MM.1S (cell line): ENCODE results near the gene SH2D4B.

Source experiments
- DNase-seq: peaks from one replicate; pipeline ENCODE4 v3.0.0-alpha.2; 2015
- H2AFZ ChIP-seq: fragments of 300-600 bp; sonication (generic); 2 replicates; pipeline ENCODE4 v1.6.0; 2016; ENCODE audit warnings: antibody characterized with exemption, low read length
- H3F3A ChIP-seq: fragments of 300-600 bp; sonication (generic); 2 replicates; pipeline ENCODE4 v1.6.1; 2016; ENCODE audit warnings: mild to moderate bottlenecking, antibody characterized with exemption, low read length, moderate library complexity, mixed read lengths; ENCODE audit not compliant: insufficient read depth
- H3K27ac ChIP-seq: fragments of 300-600 bp; sonication (generic); 2 replicates; pipeline ENCODE4 v1.5.1; 2016; ENCODE audit warnings: mild to moderate bottlenecking, low read length
- H3K27me3 ChIP-seq: fragments of 300-600 bp; sonication (generic); replicated peaks from 2 replicates; pipeline ENCODE4 v1.6.0; 2016; ENCODE audit warnings: low read length; ENCODE audit not compliant: insufficient read depth
- H3K36me3 ChIP-seq: fragments of 300-600 bp; sonication (generic); replicated peaks from 2 replicates; pipeline ENCODE4 v1.6.1; 2016; ENCODE audit warnings: mild to moderate bottlenecking, low read length, mixed read lengths; ENCODE audit not compliant: insufficient read depth
- H3K4me1 ChIP-seq: fragments of 300-600 bp; sonication (generic); 2 replicates; pipeline ENCODE4 v1.6.1; 2016; ENCODE audit warnings: low read length, mixed read lengths
- H3K4me2 ChIP-seq: fragments of 300-600 bp; sonication (generic); 2 replicates; pipeline ENCODE4 v1.6.0; 2016; ENCODE audit warnings: low read depth, low read length
- H3K4me3 ChIP-seq: fragments of 300-600 bp; sonication (generic); 2 replicates; pipeline ENCODE4 v1.5.1; 2016; ENCODE audit warnings: low read length, mixed read lengths
- H3K79me2 ChIP-seq: fragments of 300-600 bp; sonication (generic); 2 replicates; pipeline ENCODE4 v1.6.1; 2016; ENCODE audit warnings: mixed run types, low read length, mixed read lengths
- H3K9ac ChIP-seq: fragments of 300-600 bp; sonication (generic); 2 replicates; pipeline ENCODE4 v1.6.1; 2016; ENCODE audit warnings: low read length, mixed read lengths
- H3K9me2 ChIP-seq: fragments of 300-600 bp; sonication (generic); replicated peaks from 2 replicates; pipeline ENCODE4 v1.6.1; 2016; ENCODE audit warnings: mild to moderate bottlenecking, low read length, mixed read lengths; ENCODE audit not compliant: insufficient read depth
- H3K9me3 ChIP-seq: fragments of 300-600 bp; sonication (generic); replicated peaks from 2 replicates; pipeline ENCODE4 v1.6.1; 2016; ENCODE audit warnings: mild to moderate bottlenecking, low read length, mixed read lengths; ENCODE audit not compliant: insufficient read depth
- H4K20me1 ChIP-seq: fragments of 300-600 bp; sonication (generic); 2 replicates; pipeline ENCODE4 v1.6.1; 2016; ENCODE audit warnings: mild to moderate bottlenecking, low read length, moderate library complexity, mixed read lengths; ENCODE audit not compliant: insufficient read depth
- CTCF ChIP-seq: fragments of 300-600 bp; sonication (generic); IDR thresholded peaks from 2 replicates; pipeline ENCODE4 v1.5.1; 2016; ENCODE audit warnings: antibody characterized with exemption, low read length, mixed read lengths
- EZH2 ChIP-seq: fragments of 300-600 bp; sonication (generic); optimal IDR thresholded peaks from 2 replicates; pipeline ENCODE3; 2017; ENCODE audit warnings: low read depth, mild to moderate bottlenecking, antibody characterized with exemption, low read length, mixed read lengths
- EZH2phosphoT487 ChIP-seq: fragments of 300-600 bp; sonication (generic); IDR thresholded peaks from 2 replicates; pipeline ENCODE4 v1.6.1; 2018; ENCODE audit warnings: antibody characterized with exemption, low read length

Gene SH2D4B

DNA sequence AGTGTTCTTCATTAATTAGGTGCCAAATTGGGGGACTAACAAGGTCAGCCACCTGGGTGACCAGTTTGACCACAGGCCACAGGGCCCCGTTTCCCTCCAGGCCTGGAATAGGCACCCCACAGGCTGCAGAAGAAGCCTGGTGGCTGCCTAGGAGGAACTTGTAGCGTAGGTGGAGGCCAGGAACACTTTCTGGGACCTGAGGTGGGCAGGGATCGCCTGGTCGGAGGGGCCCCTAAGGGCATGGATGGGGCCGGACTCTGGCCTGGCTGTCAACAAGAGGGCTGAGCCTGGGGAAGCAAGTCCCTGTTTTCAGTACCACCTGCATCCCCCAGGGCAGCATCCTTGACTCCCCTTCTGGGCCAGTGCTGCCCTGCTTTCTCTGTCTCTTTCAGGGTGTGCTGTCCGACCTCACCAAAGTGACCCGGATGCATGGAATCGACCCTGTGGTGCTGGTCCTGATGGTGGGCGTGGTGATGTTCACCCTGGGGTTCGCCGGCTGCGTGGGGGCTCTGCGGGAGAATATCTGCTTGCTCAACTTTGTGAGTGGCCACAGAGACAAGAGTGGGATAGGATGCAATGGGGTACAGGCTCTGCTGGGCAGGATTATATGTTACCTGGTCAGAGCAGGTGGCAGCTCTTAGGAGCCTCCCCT lies 30.7 kb upstream of the SH2D4B start:
- Histone ChIP-seq H3K4me2 (no peak overlapping the region), H3K9me2 (no peaks in the 10 kb centered on the region), H3K9me3 (no peaks in the 10 kb centered on the region), H3K27ac (no peak overlapping the region), H3K27me3 (no peaks in the 10 kb centered on the region), H3K9ac (no peak overlapping the region), H3K79me2 (no peaks in the 10 kb centered on the region), H3F3A (no peaks in the 10 kb centered on the region), H3K4me1 (no peaks in the 10 kb centered on the region), H2AFZ (no peak overlapping the region), H4K20me1 (no peaks in the 10 kb centered on the region), H3K4me3 (no peak overlapping the region), H3K36me3 (no peaks in the 10 kb centered on the region)
- no peak for TF ChIP-seq EZH2phosphoT487
- TF ChIP-seq EZH2 = no peak
- no peak for TF ChIP-seq CTCF
- no peak for DNase-seq

DNA sequence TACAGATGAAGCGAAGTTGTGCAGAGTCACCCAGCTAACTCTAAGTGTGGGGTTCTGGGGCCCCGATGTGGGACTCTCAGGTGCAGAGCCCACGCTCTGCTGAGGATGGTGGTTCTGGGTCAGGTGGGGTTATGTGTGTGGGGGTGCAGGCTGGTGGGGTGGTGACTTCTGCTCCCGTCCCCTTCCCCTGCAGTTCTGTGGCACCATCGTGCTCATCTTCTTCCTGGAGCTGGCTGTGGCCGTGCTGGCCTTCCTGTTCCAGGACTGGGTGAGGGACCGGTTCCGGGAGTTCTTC lies 28.6 kb upstream of the SH2D4B start:
- H3K27ac ChIP-seq = no peak overlapping the region
- no peaks in the 10 kb centered on the region for H3K4me1 ChIP-seq
- H4K20me1 ChIP-seq = no peaks in the 10 kb centered on the region
- H3F3A ChIP-seq = no peaks in the 10 kb centered on the region
- H3K79me2 ChIP-seq = no peaks in the 10 kb centered on the region
- no peak overlapping the region for H3K4me2 ChIP-seq
- no peaks in the 10 kb centered on the region for H3K36me3 ChIP-seq
- H3K4me3 ChIP-seq = no peak overlapping the region
- H3K27me3 ChIP-seq = no peaks in the 10 kb centered on the region
- TF ChIP-seq CTCF (no peak), EZH2phosphoT487 (no peak), EZH2 (no peak)
- no peak overlapping the region for H2AFZ ChIP-seq
- no peaks in the 10 kb centered on the region for H3K9me3 ChIP-seq
- no peaks in the 10 kb centered on the region for H3K9me2 ChIP-seq
- DNase-seq = no peak
- H3K9ac ChIP-seq = no peak overlapping the region

GRCh38 chr10:80509403-80510161 lies 28.1 kb upstream of the SH2D4B start:
- Histone ChIP-seq H3K9ac (no peak overlapping the region), H3K79me2 (no peaks in the 10 kb centered on the region), H4K20me1 (no peaks in the 10 kb centered on the region), H3K4me1 (no peaks in the 10 kb centered on the region), H3F3A (no peaks in the 10 kb centered on the region), H3K27ac (no peak overlapping the region), H3K36me3 (no peaks in the 10 kb centered on the region), H2AFZ (no peak overlapping the region), H3K9me2 (no peaks in the 10 kb centered on the region), H3K4me3 (no peak overlapping the region), H3K9me3 (no peaks in the 10 kb centered on the region), H3K4me2 (no peak overlapping the region), H3K27me3 (no peaks in the 10 kb centered on the region)
- TF ChIP-seq CTCF (no peak), EZH2 (no peak), EZH2phosphoT487 (no peak)
- no peak for DNase-seq
